Measurements from ENCODE around the gene PAPPA.
A peak's percentile ranks its signal among the peaks of the same experiment; 100 is the strongest.

PAPPA gene

DNA sequence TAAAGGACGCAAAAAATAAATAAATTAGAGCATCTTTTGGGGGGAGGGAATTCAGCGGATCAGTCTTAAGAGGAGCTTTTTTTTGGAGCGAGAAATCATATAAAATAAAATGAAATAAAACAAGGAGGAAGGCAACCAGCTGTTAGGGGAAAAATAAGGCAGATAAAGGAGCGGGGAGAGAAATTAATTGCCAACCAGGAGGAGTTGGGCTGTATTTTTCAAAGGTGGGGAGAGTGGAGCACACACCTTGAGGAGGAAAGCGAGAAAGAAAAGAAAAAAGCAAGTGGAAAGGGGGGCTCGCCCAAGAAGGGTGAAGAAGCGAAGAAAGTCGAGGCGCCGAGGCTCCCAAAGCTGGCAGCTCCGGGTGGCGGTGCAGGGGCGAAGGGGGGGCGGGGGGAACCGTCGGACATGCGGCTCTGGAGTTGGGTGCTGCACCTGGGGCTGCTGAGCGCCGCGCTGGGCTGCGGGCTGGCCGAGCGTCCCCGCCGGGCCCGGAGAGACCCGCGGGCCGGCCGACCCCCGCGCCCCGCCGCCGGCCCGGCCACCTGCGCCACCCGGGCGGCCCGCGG is at the start of gene PAPPA:
PAPPA (plus strand) TSS at position 27 of the 569 bp plus-strand sequence; CDS start at position 409, 382 bp downstream.
- DNase-seq (ENCODE audit: low spot score), result no peak

DNA sequence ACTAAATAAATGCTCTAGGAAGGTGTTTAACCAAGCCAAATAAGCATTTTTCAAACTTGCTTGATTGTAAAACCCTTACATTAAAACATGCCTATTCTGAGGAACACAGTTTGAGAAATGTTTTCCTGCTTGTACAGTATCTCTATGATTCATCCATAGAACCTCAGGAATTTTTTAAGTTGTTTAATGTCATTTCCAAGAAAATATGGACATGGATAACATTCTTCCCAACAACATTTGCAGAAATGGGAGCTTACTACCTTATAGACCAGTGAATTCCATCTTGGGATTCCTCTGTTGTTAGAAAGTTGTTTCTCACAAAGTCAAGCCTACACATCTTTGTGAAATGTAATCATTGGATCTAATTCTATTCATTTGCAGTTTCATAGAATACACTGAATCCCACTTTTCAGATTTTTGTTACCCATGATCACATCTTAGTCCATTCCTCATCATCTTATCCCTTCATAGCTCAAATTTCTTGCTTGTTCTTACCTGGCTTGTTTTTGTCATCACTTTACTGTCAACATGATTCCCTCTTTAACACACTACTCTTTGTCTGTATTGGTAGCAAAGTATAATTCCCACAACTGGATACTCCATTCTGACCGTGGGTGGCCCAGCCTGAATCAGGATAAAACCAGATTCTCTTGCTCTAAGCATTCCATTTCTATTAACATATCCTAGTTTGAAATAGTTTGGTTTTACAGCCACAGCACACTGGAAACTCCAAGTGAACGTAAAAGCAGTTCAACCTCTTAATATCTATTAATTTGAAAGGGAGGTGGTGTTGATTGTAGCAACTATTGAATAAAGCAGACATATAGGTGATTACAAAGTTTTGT is 49.4 kb upstream of the PAPPA start:
- no peak for DNase-seq (ENCODE audit: low spot score)

- no peak for DNase-seq (ENCODE audit: low spot score)
Measured at GRCh38 chr9:116112236-116112635, 41.4 kb upstream of the PAPPA start.

GRCh38 chr9:116115761-116116353 is 37.7 kb upstream of the PAPPA start:
- DNase-seq (ENCODE audit: low spot score), result no peak

DNA sequence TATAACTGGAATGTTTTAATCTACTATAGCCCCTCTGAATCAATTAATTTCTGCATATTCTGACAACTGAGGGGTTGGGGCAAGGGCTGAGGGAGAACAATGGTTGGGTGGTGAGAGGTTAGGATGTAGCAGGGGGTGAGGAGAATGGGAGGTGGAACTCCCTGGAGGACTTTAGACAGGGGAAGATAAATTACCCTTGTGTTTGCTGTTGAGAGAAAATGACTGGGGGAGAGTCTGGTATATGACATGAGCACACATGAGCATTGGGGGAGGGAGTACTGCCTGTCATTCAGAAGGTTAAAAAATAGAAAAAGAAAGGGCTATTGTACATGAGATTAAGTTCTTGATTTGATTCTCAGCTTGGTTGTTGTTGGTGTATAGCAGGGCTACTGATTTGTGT is 37.2 kb upstream of the PAPPA start:
- no peak for DNase-seq (ENCODE audit: low spot score)

DNA sequence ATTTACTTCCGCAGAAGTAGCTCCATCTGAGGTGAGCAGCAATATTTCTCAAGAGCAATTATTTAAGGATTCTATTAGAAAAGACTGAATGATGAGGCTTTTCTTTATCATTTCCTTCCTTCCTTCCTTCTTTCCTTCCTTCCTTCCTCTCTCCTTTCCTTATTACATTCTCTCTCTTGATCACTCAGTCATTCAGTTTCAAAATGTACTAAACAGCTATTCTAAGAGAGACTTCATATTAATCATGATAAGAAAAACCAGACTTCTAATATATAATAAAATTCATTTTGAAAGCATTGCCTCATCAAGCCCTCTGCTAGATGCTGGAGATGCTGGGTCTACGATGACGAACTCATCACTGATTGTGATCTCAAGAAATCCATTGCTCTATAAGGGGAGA is 30.4 kb upstream of the PAPPA start:
- no peak for DNase-seq (ENCODE audit: low spot score)

- DNase-seq (ENCODE audit: low spot score), result no peak
Measured at GRCh38 chr9:116124472-116125040, 29.0 kb upstream of the PAPPA start.

- DNase-seq (ENCODE audit: low spot score), result no peak
Measured at GRCh38 chr9:116133163-116133562, 20.4 kb upstream of the PAPPA start.

- DNase-seq (ENCODE audit: low spot score), result no peak
Measured at GRCh38 chr9:116134975-116135374, 18.6 kb upstream of the PAPPA start.

DNA sequence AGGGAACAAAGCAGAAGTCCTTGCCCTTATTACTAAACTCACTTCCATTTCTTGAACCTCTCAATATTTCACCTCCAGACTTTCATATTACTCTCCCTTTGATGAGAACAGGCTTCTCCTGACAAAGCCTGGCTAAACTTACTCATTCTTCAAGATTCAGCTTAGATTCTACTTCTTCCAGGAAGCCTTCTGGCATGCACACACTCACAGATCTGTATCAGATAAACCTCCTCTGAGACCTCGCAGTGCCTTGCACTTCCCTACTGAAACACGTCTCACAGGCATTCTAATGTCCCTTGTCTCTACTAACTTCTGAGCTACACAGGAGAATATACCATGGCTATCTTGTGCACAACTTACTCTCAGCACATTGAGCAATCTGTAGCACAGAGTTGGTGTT is 16.6 kb upstream of the PAPPA start:
- DNase-seq (ENCODE audit: low spot score), result no peak

DNA sequence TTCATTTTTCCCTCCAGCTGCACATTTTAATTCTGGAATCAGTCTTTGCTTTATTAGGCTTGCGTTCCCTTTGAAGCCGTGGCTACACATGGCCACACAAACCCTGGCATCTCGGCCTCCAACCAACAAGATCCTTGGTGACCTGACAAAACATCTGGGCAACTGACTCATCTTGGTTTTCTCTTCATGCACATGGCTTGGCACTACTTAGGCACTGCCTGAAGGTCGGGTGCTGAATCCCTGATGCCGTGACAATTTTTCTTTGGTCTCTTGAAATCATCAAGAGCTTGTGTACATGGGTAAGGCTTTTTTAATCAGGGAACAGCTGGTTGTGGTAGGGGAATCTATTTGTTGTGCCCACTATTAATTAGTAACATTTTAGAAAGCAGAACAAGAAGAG is 16.0 kb upstream of the PAPPA start:
- DNase-seq (ENCODE audit: low spot score), result no peak

GRCh38 chr9:116141864-116142561 is 11.6 kb upstream of the PAPPA start:
- no peak for DNase-seq (ENCODE audit: low spot score)

- no peak for DNase-seq (ENCODE audit: low spot score)
Measured at GRCh38 chr9:116142706-116143492, 10.7 kb upstream of the PAPPA start.

- DNase-seq (ENCODE audit: low spot score), result peak; percentile 40
Measured at GRCh38 chr9:116144038-116144437, 9.6 kb upstream of the PAPPA start.

- no peak for DNase-seq (ENCODE audit: low spot score)
Measured at GRCh38 chr9:116144555-116144954, 9.0 kb upstream of the PAPPA start.

DNA sequence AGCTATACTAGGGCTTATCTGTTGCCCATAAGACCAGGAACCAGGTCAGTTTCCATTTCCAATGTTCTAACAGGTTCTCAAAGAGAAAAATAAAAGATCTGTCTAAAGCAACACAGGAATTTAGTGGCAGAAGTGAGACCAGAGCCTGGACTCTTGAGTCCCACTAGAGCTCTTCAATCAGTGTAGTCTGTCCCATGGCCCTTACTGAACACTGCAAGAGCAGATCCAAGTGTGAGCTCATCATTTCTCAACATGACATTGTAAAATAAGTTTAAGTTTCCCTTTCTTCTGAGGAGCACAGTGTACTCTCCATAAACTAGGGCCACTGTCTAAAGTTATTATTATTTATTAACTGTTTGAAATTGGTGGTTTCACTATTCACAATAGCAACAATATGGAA is 8.6 kb upstream of the PAPPA start:
- DNase-seq (ENCODE audit: low spot score), result no peak

- no peak for DNase-seq (ENCODE audit: low spot score)
Measured at GRCh38 chr9:116147821-116148220, 5.8 kb upstream of the PAPPA start.

GRCh38 chr9:116149844-116150243 is 3.7 kb upstream of the PAPPA start:
- peak; percentile 28 for DNase-seq (ENCODE audit: low spot score)

DNA sequence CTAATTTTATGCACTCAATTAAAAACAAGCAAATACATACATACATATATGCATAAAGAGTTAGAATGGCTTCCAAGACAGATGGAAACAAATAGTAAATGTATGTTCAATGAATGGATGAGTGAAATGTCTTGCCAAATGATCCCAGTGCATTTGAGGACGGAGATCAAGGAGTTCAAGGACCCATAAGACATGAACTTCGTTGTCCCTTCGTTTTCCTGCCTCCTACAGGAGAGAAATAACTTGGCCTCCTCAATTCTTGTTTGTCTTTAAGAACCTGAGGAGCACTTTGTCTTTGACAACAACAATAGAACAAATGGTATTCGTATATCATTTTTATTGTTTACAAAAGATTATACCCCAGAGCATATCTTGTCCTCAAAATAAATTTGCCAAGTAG is 2.4 kb upstream of the PAPPA start:
- DNase-seq (ENCODE audit: low spot score), result no peak

DNA sequence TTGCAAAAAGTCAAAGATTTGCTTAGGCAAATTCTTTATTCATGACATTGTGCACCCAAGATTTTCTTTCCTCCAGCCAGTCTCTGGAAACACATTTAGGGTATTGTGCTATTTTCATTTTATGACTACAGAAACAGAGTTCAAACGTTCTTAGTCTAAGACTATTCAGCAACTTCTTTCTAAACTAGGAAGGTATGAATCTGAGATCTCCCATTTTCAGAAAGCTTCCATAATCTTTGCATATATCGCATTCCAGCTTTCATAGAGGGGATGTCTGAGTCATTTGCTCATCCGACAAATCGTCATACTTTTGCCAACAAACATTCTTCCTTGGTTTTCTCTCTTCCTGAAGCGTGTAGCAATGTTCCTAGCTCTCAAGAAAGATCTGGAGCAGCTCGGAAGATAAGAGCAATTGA is 1.6 kb upstream of the PAPPA start:
- no peak for DNase-seq (ENCODE audit: low spot score)

GRCh38 chr9:116152390-116152789 is 1.2 kb upstream of the PAPPA start:
- DNase-seq (ENCODE audit: low spot score), result peak; percentile 51
